K562 (cell line): ENCODE data around the gene BTBD10. TPM values are rescaled to one million over a fixed set of nuclear protein-coding genes. Genes with fewer than 3 reads are reported as not detected.

Experiments used
- ATAC-seq: fragments of 200-7000 bp; cut with Tn5 transposase; 3 replicates; pipeline ENCODE4 v1.9.1; 2020; ENCODE audit warnings: moderate library complexity
- BruUV-seq: library from RNA; stranded (reverse); fragments of 400-500 nt; replicated peaks from 2 replicates; lab custom pipeline; 2021; lab: Mats Ljungman, UMichigan
- CTCF ChIA-PET: fragments of 300-600 bp; formaldehyde crosslinking; extraction: SDS; loops from one replicate; lab custom pipeline; 2021; ENCODE audit warnings: low intra/inter-chr PET ratio; lab: Yijun Ruan, JAX
- POLR2A ChIA-PET: fragments of 300-600, 350-650 bp; sonication (Branson Sonifier 250); formaldehyde crosslinking; extraction: SDS; loops from one replicate; lab custom pipeline; 2021; ENCODE audit warnings: antibody characterized with exemption, inconsistent platforms; lab: Yijun Ruan, JAX
- DNase-seq, 4 experiments: peaks; one replicate each; pipeline versions ENCODE4 v3.0.0 to v3.0.0-alpha.2; 2011 to 2018; ENCODE audit warnings: low spot score in 3 of 4, mixed read lengths in 3 of 4; ENCODE audit errors: extremely low read depth in 1 of 4
- FAIRE-seq: peaks from 2 replicates; lab custom pipeline; 2011; peaks lifted over from hg19 to GRCh38; lab: Jason Lieb, UNC
- H2AFZ ChIP-seq: 2 replicates; pipeline ENCODE4 v1.6.0; 2011; ENCODE audit warnings: low read depth, low read length, control low read depth, inconsistent platforms
- H3K27ac ChIP-seq: fragments of 200-600 bp; 3 replicates; pipeline ENCODE4 v1.8.0; 2011; ENCODE audit warnings: low read depth, mild to moderate bottlenecking, control low read depth, inconsistent platforms, low read length, moderate library complexity, mixed read lengths; ENCODE audit errors: extremely low read depth
- H3K27me3 ChIP-seq, 2 experiments: fragments of 300-600 bp in 1 of 2; 2 replicates in 1 of 2; 3 replicates in 1 of 2; pipeline versions ENCODE4 v1.6.0 to v1.8.0; 2011; ENCODE audit warnings: inconsistent platforms in 2 of 2, low read length in 2 of 2, mild to moderate bottlenecking in 1 of 2, mixed read lengths in 1 of 2, moderate library complexity in 1 of 2; ENCODE audit not compliant: control insufficient read depth in 2 of 2, insufficient read depth in 2 of 2
- H3K36me3 ChIP-seq: fragments of 300-600 bp; 3 replicates; pipeline ENCODE4 v1.8.0; 2011; ENCODE audit warnings: mild to moderate bottlenecking, low read length, inconsistent platforms; ENCODE audit not compliant: control insufficient read depth, insufficient read depth
- H3K4me1 ChIP-seq, 2 experiments: fragments of 200-600 bp in 1 of 2; replicated peaks in 1 of 2; 2 replicates in 1 of 2; 3 replicates in 1 of 2; pipeline versions ENCODE4 v1.5.1 to v1.8.0; 2011; ENCODE audit warnings: inconsistent platforms in 2 of 2, low read length in 2 of 2, mild to moderate bottlenecking in 1 of 2, mixed read lengths in 1 of 2, moderate library complexity in 1 of 2; ENCODE audit not compliant: control insufficient read depth in 2 of 2, insufficient read depth in 2 of 2
- H3K4me2 ChIP-seq: 2 replicates; pipeline ENCODE4 v1.6.1; 2011; ENCODE audit warnings: low read length, control low read depth, inconsistent platforms, mixed read lengths; ENCODE audit not compliant: insufficient read depth
- H3K4me3 ChIP-seq: fragments of 200-600 bp; sonication (generic), shearing (Covaris generic); 2 replicates; pipeline ENCODE4 v1.5.1; 2016; ENCODE audit warnings: control low read depth, inconsistent platforms
- H3K79me2 ChIP-seq: fragments of 200-600 bp; 3 replicates; pipeline ENCODE4 v1.8.0; 2011; ENCODE audit warnings: low read length, inconsistent platforms; ENCODE audit not compliant: control insufficient read depth, insufficient read depth
- H3K9ac ChIP-seq, 2 experiments: 2 replicates each; pipeline versions ENCODE4 v1.6.0 to v1.6.1; 2011; ENCODE audit warnings: low read depth in 2 of 2, low read length in 2 of 2, control low read depth in 1 of 2, inconsistent platforms in 1 of 2, mild to moderate bottlenecking in 1 of 2, mixed read lengths in 1 of 2; ENCODE audit not compliant: insufficient read depth in 1 of 2
- H3K9me1 ChIP-seq: one replicate; pipeline ENCODE4 v1.6.0; 2011; ENCODE audit warnings: inconsistent platforms, mild to moderate bottlenecking, low read length, moderate library complexity; ENCODE audit not compliant: control insufficient read depth, insufficient read depth
- H3K9me3 ChIP-seq: replicated peaks from 2 replicates; pipeline ENCODE4 v1.5.1; 2011; ENCODE audit warnings: low read depth, low read length, inconsistent platforms; ENCODE audit not compliant: control insufficient read depth, insufficient read depth
- H4K20me1 ChIP-seq: replicated peaks from 2 replicates; pipeline ENCODE4 v1.6.1; 2011; ENCODE audit warnings: low read length, inconsistent platforms, mixed read lengths; ENCODE audit not compliant: control insufficient read depth, insufficient read depth
- CBFA2T3 ChIP-seq: fragments of 450-650 bp; IDR thresholded peaks from 2 replicates; pipeline ENCODE4 v1.6.1; 2017
- CBX1 ChIP-seq: sonication (generic); IDR thresholded peaks from 2 replicates; pipeline ENCODE4 v1.6.1; 2016; ENCODE audit warnings: antibody characterized with exemption, low read depth, mild to moderate bottlenecking
- HMGN3 ChIP-seq: IDR thresholded peaks from 2 replicates; pipeline ENCODE4 v1.6.1; 2011; ENCODE audit warnings: borderline replicate concordance, low read depth, mild to moderate bottlenecking, mixed read lengths, low read length; ENCODE audit not compliant: insufficient read length; ENCODE audit errors: extremely low read depth
- TRIM25 ChIP-seq: fragments of 450-650 bp; IDR thresholded peaks from 2 replicates; pipeline ENCODE4 v1.7.0; 2016; ENCODE audit warnings: borderline replicate concordance
- USF1 ChIP-seq: sonication (generic); formaldehyde crosslinking; IDR thresholded peaks from 2 replicates; pipeline ENCODE4 v1.9.0; 2022; ENCODE audit warnings: mild to moderate bottlenecking, missing genetic modification reagents
- ZBTB49 ChIP-seq: sonication (generic); formaldehyde crosslinking; IDR thresholded peaks from 2 replicates; pipeline ENCODE4 v1.8.0; 2022; ENCODE audit warnings: missing genetic modification reagents, mild to moderate bottlenecking, borderline replicate concordance
- ZC3H8 ChIP-seq: fragments of 450-650 bp; IDR thresholded peaks from 2 replicates; pipeline ENCODE4 v1.6.1; 2017
- ZNF165 ChIP-seq: fragments of 250-450 bp; sonication (Bioruptor Pico); IDR thresholded peaks from 2 replicates; pipeline ENCODE4 v1.4.0; 2020; ENCODE audit warnings: borderline replicate concordance
- ZNF263 ChIP-seq: sonication (generic); formaldehyde crosslinking; IDR thresholded peaks from 2 replicates; pipeline ENCODE4 v1.8.0; 2022; ENCODE audit warnings: mild to moderate bottlenecking, missing genetic modification reagents, borderline replicate concordance
- ZNF589 ChIP-seq: fragments of 200-800 bp; sonication (Bioruptor generic); IDR thresholded peaks from 2 replicates; pipeline ENCODE4 v1.6.1; 2016; ENCODE audit warnings: low read depth, missing genetic modification characterization, missing compliant biosample characterization
- WGBS: fragments of 100-300 bp; shearing (Covaris generic); methylation state at CpG from one replicate; pipeline ENCODE4 v1.1.6; 2016; ENCODE audit warnings: low coverage, mixed read lengths; ENCODE audit not compliant: insufficient coverage; ENCODE audit errors: missing lambda C conversion rate; 5-methylcytosine and 5-hydroxymethylcytosine counted together
- in situ Hi-C: fragments of 300-500 bp; cut with MboI; formaldehyde crosslinking; loops from 4 replicates; pipeline ENCODE4 v1.15.0; 2018; ENCODE audit warnings: inconsistent platforms, mixed read lengths
- intact Hi-C: fragments of 100-400 bp; cut with micrococcal nuclease; formaldehyde crosslinking; loops from 2 replicates; pipeline ENCODE4 v1.14.2; 2022
- polyA plus RNA-seq, 8 experiments: library from polyadenylated mRNA; depleted of rRNA in 4 of 8; stranded (reverse) in 5 of 8; unstranded in 3 of 8; fragments of >200 nt; fragmentation: Nextera tagmentation in 2 of 8; fragmentation: Illumina TruSeq in 1 of 8; extraction: Ambion mirVana in 2 of 8; extraction: Trizol in 1 of 8; gene quantifications; 2 replicates each; pipeline versions ENCODE4 v1.2.1 to v1.2.3, GENCODE V29; 2011 to 2014; ENCODE audit warnings: inconsistent platforms in 1 of 8, missing spikeins in 1 of 8
- total RNA-seq, 7 experiments: library from RNA; depleted of rRNA in 6 of 7; stranded (reverse); fragments of >200 nt in 6 of 7; fragmentation: Illumina TruSeq in 2 of 7; extraction: Trizol in 2 of 7; gene quantifications; 2 replicates each; pipeline versions ENCODE4 v1.2.1 to v1.2.3, GENCODE V29; 2011 to 2021; ENCODE audit warnings: low replicate concordance in 1 of 7
- TF ChIP-seq, protein P1 (sequence below): fragments of 150-350 bp; IDR thresholded peaks from 2 replicates; pipeline ENCODE4 v1.6.1; 2014; ENCODE audit warnings: low read depth, mild to moderate bottlenecking, low read length, borderline replicate concordance
- TF ChIP-seq, protein P2 (sequence below): fragments of 450-650 bp; conservative IDR thresholded peaks from 2 replicates; pipeline ENCODE4 v1.6.1; 2016; ENCODE audit warnings: missing genetic modification characterization, low read depth, mild to moderate bottlenecking, missing compliant biosample characterization, moderate library complexity

The BTBD10 gene
- total and polyA plus RNA-seq, 9 of the 15 experiments (the other 6 are each of a cell fraction or from before 2014, with no cell fraction given): 11.6 to 22.8 (median 16.3) TPM

DNA sequence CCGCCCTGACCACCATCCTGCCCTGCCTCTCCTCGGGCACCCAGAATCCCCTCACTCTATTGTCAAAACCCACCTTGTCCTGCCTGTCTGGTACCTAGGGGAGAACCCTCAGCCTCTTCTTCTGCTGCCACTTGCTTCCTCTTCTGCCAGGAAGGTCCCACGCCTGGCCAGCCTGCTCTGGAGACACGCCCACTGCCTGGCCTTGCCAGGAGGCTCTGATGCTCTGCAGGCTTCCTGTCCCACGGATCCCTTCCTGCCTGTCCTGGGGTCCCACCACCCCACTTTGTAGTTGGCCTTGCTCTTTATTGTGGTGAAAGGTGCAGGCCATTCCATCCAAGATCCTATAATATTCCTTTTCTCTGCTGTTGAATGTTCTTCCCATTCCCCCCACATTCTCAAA lies 122.0 kb downstream of the BTBD10 start:
- no peaks in the 10 kb centered on the region for H3K9me3 ChIP-seq
- no peak overlapping the region for H3K9ac ChIP-seq
- peaks cover 0 to 7% of the 10 kb centered on the region in 2 experiments; a peak in 1 of 5 replicates for H3K4me1 ChIP-seq
- no peak for FAIRE-seq
- no peak overlapping the region for H3K27ac ChIP-seq
- ChIA-PET CTCF (no interaction called here), POLR2A (no interaction called here)
- 0 out of 2 replicates have a peak, but pooled peaks cover 7% of the 10 kb centered on the region for H4K20me1 ChIP-seq
- BruUV-seq: no TSS peak
- no peak overlapping the region for H3K4me2 ChIP-seq
- H2AFZ ChIP-seq: no peak overlapping the region
- TF ChIP-seq, protein P1, sequence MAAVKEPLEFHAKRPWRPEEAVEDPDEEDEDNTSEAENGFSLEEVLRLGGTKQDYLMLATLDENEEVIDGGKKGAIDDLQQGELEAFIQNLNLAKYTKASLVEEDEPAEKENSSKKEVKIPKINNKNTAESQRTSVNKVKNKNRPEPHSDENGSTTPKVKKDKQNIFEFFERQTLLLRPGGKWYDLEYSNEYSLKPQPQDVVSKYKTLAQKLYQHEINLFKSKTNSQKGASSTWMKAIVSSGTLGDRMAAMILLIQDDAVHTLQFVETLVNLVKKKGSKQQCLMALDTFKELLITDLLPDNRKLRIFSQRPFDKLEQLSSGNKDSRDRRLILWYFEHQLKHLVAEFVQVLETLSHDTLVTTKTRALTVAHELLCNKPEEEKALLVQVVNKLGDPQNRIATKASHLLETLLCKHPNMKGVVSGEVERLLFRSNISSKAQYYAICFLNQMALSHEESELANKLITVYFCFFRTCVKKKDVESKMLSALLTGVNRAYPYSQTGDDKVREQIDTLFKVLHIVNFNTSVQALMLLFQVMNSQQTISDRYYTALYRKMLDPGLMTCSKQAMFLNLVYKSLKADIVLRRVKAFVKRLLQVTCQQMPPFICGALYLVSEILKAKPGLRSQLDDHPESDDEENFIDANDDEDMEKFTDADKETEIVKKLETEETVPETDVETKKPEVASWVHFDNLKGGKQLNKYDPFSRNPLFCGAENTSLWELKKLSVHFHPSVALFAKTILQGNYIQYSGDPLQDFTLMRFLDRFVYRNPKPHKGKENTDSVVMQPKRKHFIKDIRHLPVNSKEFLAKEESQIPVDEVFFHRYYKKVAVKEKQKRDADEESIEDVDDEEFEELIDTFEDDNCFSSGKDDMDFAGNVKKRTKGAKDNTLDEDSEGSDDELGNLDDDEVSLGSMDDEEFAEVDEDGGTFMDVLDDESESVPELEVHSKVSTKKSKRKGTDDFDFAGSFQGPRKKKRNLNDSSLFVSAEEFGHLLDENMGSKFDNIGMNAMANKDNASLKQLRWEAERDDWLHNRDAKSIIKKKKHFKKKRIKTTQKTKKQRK: no peak
- TF ChIP-seq CBFA2T3 (no peak), CBX1 (no peak), ZNF165 (CRISPR knock-in tag) (no peak), TRIM25 (no peak), ZNF263 (CRISPR knock-in tag) (no peak), HMGN3 (no peak), ZC3H8 (no peak), ZBTB49 (no peak), ZNF589 (CRISPR knock-in tag) (no peak), USF1 (CRISPR knock-in tag) (no peak)
- TF ChIP-seq, protein P2, sequence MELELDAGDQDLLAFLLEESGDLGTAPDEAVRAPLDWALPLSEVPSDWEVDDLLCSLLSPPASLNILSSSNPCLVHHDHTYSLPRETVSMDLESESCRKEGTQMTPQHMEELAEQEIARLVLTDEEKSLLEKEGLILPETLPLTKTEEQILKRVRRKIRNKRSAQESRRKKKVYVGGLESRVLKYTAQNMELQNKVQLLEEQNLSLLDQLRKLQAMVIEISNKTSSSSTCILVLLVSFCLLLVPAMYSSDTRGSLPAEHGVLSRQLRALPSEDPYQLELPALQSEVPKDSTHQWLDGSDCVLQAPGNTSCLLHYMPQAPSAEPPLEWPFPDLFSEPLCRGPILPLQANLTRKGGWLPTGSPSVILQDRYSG (tag): no peak
- intact Hi-C loops: no loop called here
- H3K36me3 ChIP-seq: no peaks in the 10 kb centered on the region
- peaks cover 0 to 18% of the 10 kb centered on the region in 2 experiments; a peak in 2 of 5 replicates for H3K27me3 ChIP-seq
- H3K4me3 ChIP-seq: no peak overlapping the region
- 2% methylated on average over 5 of the region's 5 CpGs for WGBS
- no peaks in the 10 kb centered on the region for H3K79me2 ChIP-seq
- no peaks in the 10 kb centered on the region for H3K9me1 ChIP-seq
- ATAC-seq: no peak
- in situ Hi-C loops: loop anchor here (10.0 kb wide), 2 partner anchors 136 to 426 kb away; no protein-coding TSS in a partner anchor
- no peak for DNase-seq
